ENCODE results near the gene TRPV4. TPM values are rescaled to one million over a fixed set of nuclear protein-coding genes. Genes with fewer than 3 reads are reported as not detected.

Gene TRPV4
- polyA plus RNA-seq, 1 donor from 2014 or later, result not detected

DNA sequence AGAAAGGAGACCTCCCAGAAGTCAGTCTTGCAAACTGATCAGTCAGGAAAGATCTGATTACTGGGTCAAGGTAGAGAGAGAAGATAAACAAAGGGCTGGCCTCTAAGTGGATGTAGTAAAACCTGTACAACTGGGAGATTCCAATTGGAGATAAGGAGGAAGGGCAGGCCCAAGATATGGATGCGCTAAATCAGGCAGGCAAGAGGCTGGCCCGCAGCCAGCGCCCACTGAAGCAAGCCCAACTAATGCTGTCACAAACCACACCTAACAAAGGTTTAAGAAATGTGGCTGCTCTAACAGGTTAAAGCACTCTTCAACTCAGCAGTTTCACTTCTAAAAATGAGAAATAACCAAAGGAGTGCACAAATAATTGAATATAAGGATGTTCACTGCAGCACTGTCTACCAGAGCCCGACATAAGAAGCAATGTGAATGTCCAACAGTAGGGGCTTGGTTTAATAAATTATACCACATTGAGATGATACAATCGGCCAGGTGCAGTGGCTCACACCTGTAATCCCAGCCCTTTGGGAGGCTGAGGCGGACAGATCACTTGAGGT, 42.5 kb upstream of the TRPV4 start:
- H3K36me3 ChIP-seq (ENCODE audit: insufficient read depth, low read length), result no peaks in the 10 kb centered on the region

DNA sequence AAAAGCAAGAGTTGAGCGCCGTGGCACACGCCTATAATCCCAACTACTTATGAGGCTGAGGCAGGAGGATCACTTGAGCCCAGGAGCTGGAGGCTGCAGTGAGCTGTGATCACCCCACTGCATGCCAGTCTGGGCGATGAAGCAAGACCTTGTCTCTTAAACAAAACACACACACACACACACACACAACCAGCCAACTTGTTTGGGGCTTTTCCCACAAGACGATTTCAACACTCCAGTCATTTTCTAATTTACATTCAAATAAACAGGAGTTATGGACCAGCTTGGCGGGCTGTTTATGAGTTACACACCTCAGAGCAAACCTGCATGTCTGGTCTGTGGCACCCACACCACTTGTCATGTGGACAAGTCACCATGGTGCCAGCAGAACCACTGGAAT, 40.5 kb upstream of the TRPV4 start:
- Histone ChIP-seq H4K20me1 (ENCODE audit: insufficient read depth) (no peaks in the 10 kb centered on the region), H3K79me2 (replicated peaks; ENCODE audit: insufficient read depth, low read length) (peaks cover 13% of the 10 kb centered on the region)

More for the DNA sequence above, 42.5 kb upstream of the TRPV4 start:
- Histone ChIP-seq H2AFZ (ENCODE audit: low read depth, low read length) (no peak overlapping the region), H3K27ac (ENCODE audit: low read length) (no peak overlapping the region), H3K79me2 (replicated peaks; ENCODE audit: insufficient read depth, low read length) (peaks cover 26% of the 10 kb centered on the region), H3K4me2 (ENCODE audit: low read length) (no peak overlapping the region), H3F3A (ENCODE audit: insufficient read depth, low read length, poor library complexity, severe bottlenecking) (no peaks in the 10 kb centered on the region), H4K20me1 (ENCODE audit: insufficient read depth) (no peaks in the 10 kb centered on the region), H3K9me2 (ENCODE audit: insufficient read depth, low read length) (no peaks in the 10 kb centered on the region), H3K27me3 (ENCODE audit: insufficient read depth, low read depth, low read length) (no peaks in the 10 kb centered on the region), H3K9me3 (ENCODE audit: low read length) (no peaks in the 10 kb centered on the region), H3K4me3 (ENCODE audit: low read length) (no peak overlapping the region), H3K9ac (ENCODE audit: low read length) (no peak overlapping the region)
- TF ChIP-seq MXI1 (conservative IDR thresholded peaks at IDR 0.05; ENCODE audit: poor library complexity, severe bottlenecking), result no peak
- TF ChIP-seq EP300 (conservative IDR thresholded peaks at IDR 0.05; ENCODE audit: poor library complexity, severe bottlenecking), result no peak
- no peak for TF ChIP-seq POLR2AphosphoS5 (IDR thresholded peaks at IDR 0.05)
- no peak for TF ChIP-seq TAF1 (IDR thresholded peaks at IDR 0.05; ENCODE audit: low read depth)
- TF ChIP-seq, protein P1, sequence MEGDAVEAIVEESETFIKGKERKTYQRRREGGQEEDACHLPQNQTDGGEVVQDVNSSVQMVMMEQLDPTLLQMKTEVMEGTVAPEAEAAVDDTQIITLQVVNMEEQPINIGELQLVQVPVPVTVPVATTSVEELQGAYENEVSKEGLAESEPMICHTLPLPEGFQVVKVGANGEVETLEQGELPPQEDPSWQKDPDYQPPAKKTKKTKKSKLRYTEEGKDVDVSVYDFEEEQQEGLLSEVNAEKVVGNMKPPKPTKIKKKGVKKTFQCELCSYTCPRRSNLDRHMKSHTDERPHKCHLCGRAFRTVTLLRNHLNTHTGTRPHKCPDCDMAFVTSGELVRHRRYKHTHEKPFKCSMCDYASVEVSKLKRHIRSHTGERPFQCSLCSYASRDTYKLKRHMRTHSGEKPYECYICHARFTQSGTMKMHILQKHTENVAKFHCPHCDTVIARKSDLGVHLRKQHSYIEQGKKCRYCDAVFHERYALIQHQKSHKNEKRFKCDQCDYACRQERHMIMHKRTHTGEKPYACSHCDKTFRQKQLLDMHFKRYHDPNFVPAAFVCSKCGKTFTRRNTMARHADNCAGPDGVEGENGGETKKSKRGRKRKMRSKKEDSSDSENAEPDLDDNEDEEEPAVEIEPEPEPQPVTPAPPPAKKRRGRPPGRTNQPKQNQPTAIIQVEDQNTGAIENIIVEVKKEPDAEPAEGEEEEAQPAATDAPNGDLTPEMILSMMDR (IDR thresholded peaks at IDR 0.05; ENCODE audit: poor library complexity, severe bottlenecking), result no peak
- TF ChIP-seq SMC3 (conservative IDR thresholded peaks at IDR 0.05; ENCODE audit: poor library complexity), result no peak
- TF ChIP-seq RAD21 (conservative IDR thresholded peaks at IDR 0.05), result no peak
- TF ChIP-seq, protein P2, sequence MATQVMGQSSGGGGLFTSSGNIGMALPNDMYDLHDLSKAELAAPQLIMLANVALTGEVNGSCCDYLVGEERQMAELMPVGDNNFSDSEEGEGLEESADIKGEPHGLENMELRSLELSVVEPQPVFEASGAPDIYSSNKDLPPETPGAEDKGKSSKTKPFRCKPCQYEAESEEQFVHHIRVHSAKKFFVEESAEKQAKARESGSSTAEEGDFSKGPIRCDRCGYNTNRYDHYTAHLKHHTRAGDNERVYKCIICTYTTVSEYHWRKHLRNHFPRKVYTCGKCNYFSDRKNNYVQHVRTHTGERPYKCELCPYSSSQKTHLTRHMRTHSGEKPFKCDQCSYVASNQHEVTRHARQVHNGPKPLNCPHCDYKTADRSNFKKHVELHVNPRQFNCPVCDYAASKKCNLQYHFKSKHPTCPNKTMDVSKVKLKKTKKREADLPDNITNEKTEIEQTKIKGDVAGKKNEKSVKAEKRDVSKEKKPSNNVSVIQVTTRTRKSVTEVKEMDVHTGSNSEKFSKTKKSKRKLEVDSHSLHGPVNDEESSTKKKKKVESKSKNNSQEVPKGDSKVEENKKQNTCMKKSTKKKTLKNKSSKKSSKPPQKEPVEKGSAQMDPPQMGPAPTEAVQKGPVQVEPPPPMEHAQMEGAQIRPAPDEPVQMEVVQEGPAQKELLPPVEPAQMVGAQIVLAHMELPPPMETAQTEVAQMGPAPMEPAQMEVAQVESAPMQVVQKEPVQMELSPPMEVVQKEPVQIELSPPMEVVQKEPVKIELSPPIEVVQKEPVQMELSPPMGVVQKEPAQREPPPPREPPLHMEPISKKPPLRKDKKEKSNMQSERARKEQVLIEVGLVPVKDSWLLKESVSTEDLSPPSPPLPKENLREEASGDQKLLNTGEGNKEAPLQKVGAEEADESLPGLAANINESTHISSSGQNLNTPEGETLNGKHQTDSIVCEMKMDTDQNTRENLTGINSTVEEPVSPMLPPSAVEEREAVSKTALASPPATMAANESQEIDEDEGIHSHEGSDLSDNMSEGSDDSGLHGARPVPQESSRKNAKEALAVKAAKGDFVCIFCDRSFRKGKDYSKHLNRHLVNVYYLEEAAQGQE (IDR thresholded peaks at IDR 0.05; ENCODE audit: borderline replicate concordance), result no peak
- TF ChIP-seq EZH2 (IDR thresholded peaks at IDR 0.05; ENCODE audit: borderline replicate concordance, insufficient read depth, low read length, poor library complexity, severe bottlenecking), result no peak

More for the DNA sequence above, 40.5 kb upstream of the TRPV4 start:
- Histone ChIP-seq H3K36me3 (ENCODE audit: insufficient read depth, low read length) (no peaks in the 10 kb centered on the region), H3K4me2 (ENCODE audit: low read length) (no peak overlapping the region), H3F3A (ENCODE audit: insufficient read depth, low read length, poor library complexity, severe bottlenecking) (no peaks in the 10 kb centered on the region), H3K9me2 (ENCODE audit: insufficient read depth, low read length) (no peaks in the 10 kb centered on the region), H2AFZ (ENCODE audit: low read depth, low read length) (no peak overlapping the region), H3K27me3 (ENCODE audit: insufficient read depth, low read depth, low read length) (no peaks in the 10 kb centered on the region), H3K4me3 (ENCODE audit: low read length) (no peak overlapping the region), H3K9ac (ENCODE audit: low read length) (no peak overlapping the region), H3K9me3 (ENCODE audit: low read length) (no peaks in the 10 kb centered on the region), H3K27ac (ENCODE audit: low read length) (no peak overlapping the region)
- TF ChIP-seq EZH2 (IDR thresholded peaks at IDR 0.05; ENCODE audit: borderline replicate concordance, insufficient read depth, low read length, poor library complexity, severe bottlenecking), result no peak
- TF ChIP-seq MXI1 (conservative IDR thresholded peaks at IDR 0.05; ENCODE audit: poor library complexity, severe bottlenecking), result no peak
- TF ChIP-seq TAF1 (IDR thresholded peaks at IDR 0.05; ENCODE audit: low read depth), result no peak
- TF ChIP-seq, protein P2 (IDR thresholded peaks at IDR 0.05; ENCODE audit: borderline replicate concordance), result no peak
